Stimulated activated CD8-positive, alpha-beta memory T cell treated with anti-CD3 and anti-CD28 coated beads, Interleukin-15, amount 100 ng/mL, for 1 hour (primary cell): ENCODE results near the gene BMI1.

Source experiments
- DNase-seq: peaks from one replicate; pipeline ENCODE4 v3.0.0-alpha.2; 2020; ENCODE audit warnings: low read depth

BMI1 gene

GRCh38 chr10:22367471-22367870 lies 46.6 kb downstream of the BMI1 start:
- DNase-seq: no peak

GRCh38 chr10:22368402-22368801 lies 47.5 kb downstream of the BMI1 start:
- DNase-seq: no peak

GRCh38 chr10:22368981-22369380 lies 48.1 kb downstream of the BMI1 start:
- no peak for DNase-seq

- no peak for DNase-seq
These were observed 48.7 kb downstream of the BMI1 start for GRCh38 chr10:22369434-22370072.

- DNase-seq: no peak
These were observed 49.4 kb downstream of the BMI1 start for GRCh38 chr10:22370320-22370719.

GRCh38 chr10:22372298-22372697 lies 51.4 kb downstream of the BMI1 start:
- no peak for DNase-seq

GRCh38 chr10:22372917-22373316 lies 52.0 kb downstream of the BMI1 start:
- DNase-seq: no peak

- DNase-seq: no peak
These were observed 53.7 kb downstream of the BMI1 start for GRCh38 chr10:22374489-22375126.

GRCh38 chr10:22379059-22379458 lies 58.2 kb downstream of the BMI1 start:
- no peak for DNase-seq
